AG09309 (cell line): ENCODE results near the gene GYS1.

Experiments
- DNase-seq: peaks from one replicate; pipeline ENCODE4 v3.0.0-alpha.2; 2010; ENCODE audit warnings: low read depth
- H3K4me3 ChIP-seq: 2 replicates; pipeline ENCODE4 v1.5.1; 2011; ENCODE audit warnings: mild to moderate bottlenecking, low read depth, low read length, moderate library complexity; ENCODE audit not compliant: control insufficient read depth
- CTCF ChIP-seq: IDR thresholded peaks from 2 replicates; pipeline ENCODE4 v1.5.1; 2011; ENCODE audit warnings: mild to moderate bottlenecking, low read depth, low read length, inconsistent platforms; ENCODE audit not compliant: insufficient read depth, control insufficient read depth; ENCODE audit errors: missing control alignments

The GYS1 gene

GRCh38 chr19:48967346-48968178 is 25.5 kb downstream of the GYS1 start:
- no peak for DNase-seq
- H3K4me3 ChIP-seq, result peak overlapping the region; percentile 75
- no peak for TF ChIP-seq CTCF

- no peak for TF ChIP-seq CTCF
- H3K4me3 ChIP-seq, result peak overlapping the region; percentile 75
- DNase-seq, result no peak
These were observed 26.4 kb downstream of the GYS1 start for GRCh38 chr19:48966541-48967345.

- no peak for DNase-seq
- TF ChIP-seq CTCF, result no peak
- peak overlapping the region; percentile 75 for H3K4me3 ChIP-seq
These were observed 27.1 kb downstream of the GYS1 start for GRCh38 chr19:48965806-48966540.

GRCh38 chr19:48965040-48965805 is 27.9 kb downstream of the GYS1 start, which contains the start of gene FTL:
Gene FTL, plus strand, starts transcription at chr19:48965309. Its CDS starts 199 bp downstream, at chr19:48965508.
- no peak for TF ChIP-seq CTCF
- peak within 1 kb of the TSS; percentile 75 for H3K4me3 ChIP-seq
- DNase-seq, result peak; percentile 85

- no peak for DNase-seq
- peak overlapping the region; percentile 17 for H3K4me3 ChIP-seq
- no peak for TF ChIP-seq CTCF
These were observed 28.7 kb downstream of the GYS1 start for GRCh38 chr19:48964205-48965039.
